HepG2 (cell line): Measurements from ENCODE around the gene IL4I1. TPM values are rescaled to one million over a fixed set of nuclear protein-coding genes. Genes with fewer than 3 reads are reported as not detected.

ENCODE experiments used
- ATAC-seq: fragments of 200-7000 bp; cut with Tn5 transposase; 3 replicates; pipeline ENCODE4 v1.9.1; 2020; ENCODE audit warnings: mild to moderate bottlenecking, moderate library complexity
- BruUV-seq: library from RNA; stranded (reverse); fragments of 400-500 nt; replicated peaks from 2 replicates; lab custom pipeline; 2021; lab: Mats Ljungman, UMichigan
- CTCF ChIA-PET: fragments of 300-600 bp; formaldehyde crosslinking; extraction: SDS; loops from one replicate; lab custom pipeline; 2021; ENCODE audit warnings: low total read pairs, inconsistent platforms, low intra/inter-chr PET ratio; lab: Yijun Ruan, JAX
- POLR2A ChIA-PET: fragments of 350-600 bp; sonication (Branson Sonifier 250); formaldehyde crosslinking; loops from one replicate; lab custom pipeline; 2020; ENCODE audit warnings: antibody characterized with exemption, inconsistent platforms; lab: Yijun Ruan, JAX
- DNase-seq: peaks from one replicate; pipeline ENCODE4 v3.0.0-alpha.2; 2015; ENCODE audit warnings: low spot score
- FAIRE-seq: peaks from 3 replicates; lab custom pipeline; 2011; peaks lifted over from hg19 to GRCh38; lab: Jason Lieb, UNC
- H2AFZ ChIP-seq: one replicate; pipeline ENCODE4 v1.6.1; 2011; ENCODE audit warnings: low read length, inconsistent platforms
- H3K27ac ChIP-seq: fragments of 300-600 bp; 3 replicates; pipeline ENCODE4 v1.8.0; 2011; ENCODE audit warnings: mixed run types, mild to moderate bottlenecking, mixed read lengths, low read length, inconsistent platforms; ENCODE audit not compliant: insufficient read depth; ENCODE audit errors: extremely low read length
- H3K27me3 ChIP-seq, 2 experiments: fragments of 200-600 bp in 1 of 2; 2 replicates in 1 of 2; 3 replicates in 1 of 2; pipeline versions ENCODE4 v1.6.0 to v1.8.0; 2011; ENCODE audit warnings: low read length in 2 of 2, mild to moderate bottlenecking in 2 of 2, moderate library complexity in 2 of 2, inconsistent platforms in 1 of 2; ENCODE audit not compliant: insufficient read depth in 2 of 2, control insufficient read depth in 1 of 2
- H3K36me3 ChIP-seq, 2 experiments: fragments of 200-600 bp in 1 of 2; replicated peaks in 1 of 2; 2 replicates in 1 of 2; 3 replicates in 1 of 2; pipeline versions ENCODE4 v1.5.1 to v1.8.0; 2011; ENCODE audit warnings: low read length in 2 of 2, inconsistent platforms in 1 of 2; ENCODE audit not compliant: insufficient read depth in 2 of 2, control insufficient read depth in 1 of 2
- H3K4me1 ChIP-seq: 2 replicates; pipeline ENCODE4 v1.5.1; 2012; ENCODE audit warnings: low read length, inconsistent platforms; ENCODE audit not compliant: insufficient read depth
- H3K4me2 ChIP-seq: 2 replicates; pipeline ENCODE4 v1.6.0; 2011; ENCODE audit warnings: low read depth, low read length, inconsistent platforms
- H3K4me3 ChIP-seq, 3 experiments: fragments of 200-600 bp in 1 of 3; sonication (generic), shearing (Covaris generic) in 1 of 3; replicated peaks in 1 of 3; 2 replicates each; pipeline ENCODE4 v1.5.1; 2011 to 2016; ENCODE audit warnings: low read length in 3 of 3, inconsistent platforms in 2 of 3, low read depth in 2 of 3, mild to moderate bottlenecking in 2 of 3, control low read depth in 1 of 3, mixed read lengths in 1 of 3; ENCODE audit not compliant: insufficient read depth in 1 of 3
- H3K79me2 ChIP-seq: one replicate; pipeline ENCODE4 v1.6.1; 2011; ENCODE audit warnings: low read length, inconsistent platforms; ENCODE audit not compliant: insufficient read depth
- H3K9ac ChIP-seq: 2 replicates; pipeline ENCODE4 v1.6.0; 2011; ENCODE audit warnings: mild to moderate bottlenecking, low read depth, low read length, inconsistent platforms; ENCODE audit not compliant: insufficient read depth
- H3K9me3 ChIP-seq: 2 replicates; pipeline ENCODE4 v1.5.1; 2012; ENCODE audit warnings: mild to moderate bottlenecking, low read length
- H4K20me1 ChIP-seq: 2 replicates; pipeline ENCODE4 v1.6.0; 2011; ENCODE audit warnings: inconsistent platforms, mild to moderate bottlenecking, low read length, moderate library complexity; ENCODE audit not compliant: insufficient read depth
- AGO2 ChIP-seq: fragments of 200-400 bp; formaldehyde crosslinking; optimal IDR thresholded peaks from 2 replicates; pipeline ENCODE3; 2017; ENCODE audit warnings: mild to moderate bottlenecking, low read depth, low read length, moderate library complexity
- JDP2 ChIP-seq: sonication (generic); formaldehyde crosslinking; IDR thresholded peaks from 2 replicates; pipeline ENCODE4 v1.8.1; 2022; ENCODE audit warnings: missing genetic modification reagents, borderline replicate concordance
- TRAFD1 ChIP-seq: sonication (generic); formaldehyde crosslinking; IDR thresholded peaks from 2 replicates; pipeline ENCODE4 v1.5.1; 2020; ENCODE audit warnings: missing genetic modification reagents, mild to moderate bottlenecking, borderline replicate concordance
- WGBS: methylation state at CpG from one replicate; pipeline ENCODE4 v1.1.6; 2017; ENCODE audit warnings: low lambda C conversion rate; 5-methylcytosine and 5-hydroxymethylcytosine counted together
- in situ Hi-C: cut with HindIII; loops from 2 replicates; pipeline ENCODE4 v1.10.0; 2017; ENCODE audit warnings: low pct_unique_long_range_greater_than_20kb; ENCODE audit not compliant: extremely low pct_ligation_motif_present
- intact Hi-C: fragments of 100-400 bp; cut with micrococcal nuclease; formaldehyde crosslinking; loops from one replicate; pipeline ENCODE4 v1.10.0; 2022; ENCODE audit not compliant: unreplicated experiment
- polyA plus RNA-seq, 8 experiments: library from polyadenylated mRNA; depleted of rRNA in 3 of 8; stranded (reverse) in 7 of 8; unstranded in 1 of 8; fragments of >200 nt; fragmentation: Illumina TruSeq in 4 of 8; extraction: Trizol in 4 of 8; gene quantifications; 2 replicates each; pipeline versions ENCODE4 v1.2.1 to v1.2.3, GENCODE V29; 2011 to 2016; ENCODE audit warnings: low read depth in 4 of 8, missing spikeins in 1 of 8, mixed read lengths in 1 of 8; ENCODE audit not compliant: insufficient read depth in 1 of 8
- total RNA-seq, 5 experiments: library from RNA; depleted of rRNA; stranded (reverse); fragments of >200 nt; fragmentation: Illumina TruSeq; extraction: Trizol; gene quantifications; 2 replicates each; pipeline ENCODE4 v1.2.3, GENCODE V29; 2016; ENCODE audit warnings: low read depth in 1 of 5

Gene IL4I1
- total and polyA plus RNA-seq, 2 of the 13 experiments (the other 11 are each of a cell fraction or from before 2014, with no cell fraction given), result not detected

- no peak for TF ChIP-seq TRAFD1 (CRISPR knock-in tag)
Observed at GRCh38 chr19:49854378-49855263, 42.1 kb downstream of the IL4I1 start (continued).

- no peaks in the 10 kb centered on the region for H3K9me3 ChIP-seq
- no peak overlapping the region for H3K4me3 ChIP-seq
- peak overlapping the region; percentile 1; the same call in 1 of the 2 replicates for H3K9ac ChIP-seq
- in situ Hi-C loops, result no loop called here
- ChIA-PET POLR2A (no interaction called here), CTCF (no interaction called here)
- no peak for ATAC-seq
- no peaks in the 10 kb centered on the region; a peak in 1 of 5 replicates for H3K27me3 ChIP-seq
- no peak for FAIRE-seq
- 87% methylated on average over 7 of the region's 10 CpGs for WGBS
- H4K20me1 ChIP-seq, result peaks cover 23% of the 10 kb centered on the region
- intact Hi-C loops, result no loop called here
- H3K4me1 ChIP-seq, result peaks cover 30% of the 10 kb centered on the region
- BruUV-seq, result no TSS peak
- peak overlapping the region; percentile 33; the same call in 1 of the 2 replicates for H3K4me2 ChIP-seq
- no peak overlapping the region for H3K27ac ChIP-seq
- no peak overlapping the region for H2AFZ ChIP-seq
- peaks cover 24% of the 10 kb centered on the region for H3K79me2 ChIP-seq
- peaks cover 33 to 47% of the 10 kb centered on the region in 2 experiments; a peak in 4 of 5 replicates for H3K36me3 ChIP-seq
- TF ChIP-seq AGO2, result peak; percentile 22
- no peak for TF ChIP-seq JDP2 (CRISPR knock-in tag)
- no peak for DNase-seq
Observed at GRCh38 chr19:49853852-49854377, 42.8 kb downstream of the IL4I1 start.
